Smooth muscle cell (in vitro differentiated cells): ENCODE measurements around the gene ORC4. TPM values are rescaled to one million over a fixed set of nuclear protein-coding genes. Genes with fewer than 3 reads are reported as not detected.

Experiments
- DNase-seq: peaks from one replicate; lab custom pipeline; 2025; ENCODE audit not compliant: unreplicated experiment; lab: John Stamatoyannopoulos, UW
- H2AFZ ChIP-seq: fragments of 200-600 bp; sonication (generic); 2 replicates; pipeline ENCODE4 v1.6.0; 2016; ENCODE audit warnings: antibody characterized with exemption, low read depth, mild to moderate bottlenecking
- H3F3A ChIP-seq: fragments of 200-600 bp; sonication (generic); 2 replicates; pipeline ENCODE4 v1.6.0; 2017; ENCODE audit warnings: antibody characterized with exemption, low read depth
- H3K27ac ChIP-seq: fragments of 200-600 bp; sonication (generic); 2 replicates; pipeline ENCODE4 v1.5.1; 2016; ENCODE audit warnings: low read depth, mild to moderate bottlenecking
- H3K27me3 ChIP-seq: fragments of 200-600 bp; sonication (generic); 2 replicates; pipeline ENCODE4 v1.6.1; 2016; ENCODE audit warnings: low read depth, mild to moderate bottlenecking
- H3K36me3 ChIP-seq: fragments of 200-600 bp; sonication (generic); 2 replicates; pipeline ENCODE4 v1.5.1; 2016; ENCODE audit warnings: low read depth
- H3K4me1 ChIP-seq: fragments of 200-600 bp; sonication (generic); 2 replicates; pipeline ENCODE4 v1.5.1; 2016; ENCODE audit warnings: low read depth
- H3K4me2 ChIP-seq: fragments of 200-600 bp; sonication (generic); 2 replicates; pipeline ENCODE4 v1.6.0; 2016; ENCODE audit warnings: mild to moderate bottlenecking
- H3K4me3 ChIP-seq: fragments of 200-600 bp; sonication (generic); 2 replicates; pipeline ENCODE4 v1.5.1; 2016; ENCODE audit warnings: mild to moderate bottlenecking
- H3K79me2 ChIP-seq: fragments of 200-600 bp; sonication (generic); 2 replicates; pipeline ENCODE4 v1.6.0; 2016; ENCODE audit warnings: low read depth, mild to moderate bottlenecking
- H3K9ac ChIP-seq: fragments of 200-600 bp; sonication (generic); 2 replicates; pipeline ENCODE4 v1.6.0; 2016; ENCODE audit warnings: low read depth
- H3K9me3 ChIP-seq: fragments of 200-600 bp; sonication (generic); replicated peaks from 2 replicates; pipeline ENCODE4 v1.5.1; 2016; ENCODE audit warnings: low read depth
- H4K20me1 ChIP-seq: fragments of 200-600 bp; sonication (generic); 2 replicates; pipeline ENCODE4 v1.6.0; 2016; ENCODE audit warnings: low read depth
- CTCF ChIP-seq: fragments of 200-600 bp; sonication (generic); IDR thresholded peaks from 2 replicates; pipeline ENCODE4 v1.5.1; 2017; ENCODE audit warnings: borderline replicate concordance, mild to moderate bottlenecking, antibody characterized with exemption; ENCODE audit not compliant: insufficient read depth, poor library complexity, severe bottlenecking
- WGBS: methylation state at CpG from one replicate; pipeline ENCODE4 v1.1.7; 2016; ENCODE audit warnings: low lambda C conversion rate; 5-methylcytosine and 5-hydroxymethylcytosine counted together
- polyA plus RNA-seq: library from polyadenylated mRNA; unstranded; fragments of >200 nt; fragmentation: Nextera tagmentation; extraction: Ambion mirVana; gene quantifications from 2 replicates; pipeline ENCODE4 v1.2.1, GENCODE V29; 2016
- total RNA-seq: library from RNA; depleted of rRNA; stranded (reverse); fragments of >200 nt; gene quantifications from 2 replicates; pipeline ENCODE4 v1.2.3, GENCODE V29; 2014

The ORC4 gene
- total and polyA plus RNA-seq, 2 experiments from 2014 or later, result 23.7 to 75.3 TPM

GRCh38 chr2:147968571-147968970 lies 52.0 kb downstream of the ORC4 start:
- Histone ChIP-seq H3K27ac (no peak overlapping the region), H3K4me3 (no peak overlapping the region), H3K9me3 (peaks cover 3% of the 10 kb centered on the region), H2AFZ (no peak overlapping the region), H3K4me2 (no peak overlapping the region), H3K9ac (no peak overlapping the region), H4K20me1 (no peaks in the 10 kb centered on the region), H3K79me2 (peaks cover 3% of the 10 kb centered on the region), H3K4me1 (no peaks in the 10 kb centered on the region), H3K36me3 (peaks cover 18% of the 10 kb centered on the region), H3K27me3 (no peaks in the 10 kb centered on the region), H3F3A (no peaks in the 10 kb centered on the region)
- DNase-seq, result no peak
- 93% methylated on average over 2 of the region's 2 CpGs for WGBS
- TF ChIP-seq CTCF, result no peak

- no peak for TF ChIP-seq CTCF
- Histone ChIP-seq H3K4me1 (no peaks in the 10 kb centered on the region), H3K9me3 (no peaks in the 10 kb centered on the region), H3K27me3 (no peaks in the 10 kb centered on the region), H3K36me3 (no peaks in the 10 kb centered on the region), H3F3A (no peaks in the 10 kb centered on the region), H3K79me2 (no peaks in the 10 kb centered on the region), H3K4me3 (no peak overlapping the region), H2AFZ (no peak overlapping the region), H3K27ac (no peak overlapping the region), H3K4me2 (no peak overlapping the region), H3K9ac (no peak overlapping the region), H4K20me1 (no peaks in the 10 kb centered on the region)
- no peak for DNase-seq
Observed at GRCh38 chr2:147952118-147952517, 68.4 kb downstream of the ORC4 start.

- Histone ChIP-seq H3F3A (no peaks in the 10 kb centered on the region), H3K36me3 (no peaks in the 10 kb centered on the region), H3K9me3 (no peaks in the 10 kb centered on the region), H3K4me2 (no peak overlapping the region), H3K9ac (no peak overlapping the region), H3K27me3 (no peaks in the 10 kb centered on the region), H3K4me3 (no peak overlapping the region), H3K4me1 (no peaks in the 10 kb centered on the region), H3K27ac (no peak overlapping the region), H4K20me1 (no peaks in the 10 kb centered on the region), H3K79me2 (no peaks in the 10 kb centered on the region), H2AFZ (no peak overlapping the region)
- WGBS, result 42% methylated on average over 1 of the region's 1 CpG
- no peak for DNase-seq
- no peak for TF ChIP-seq CTCF
Observed at GRCh38 chr2:147945660-147946059, 74.9 kb downstream of the ORC4 start.

- H3K27me3 ChIP-seq, result no peaks in the 10 kb centered on the region
- H3K9ac ChIP-seq, result no peak overlapping the region
- no peak overlapping the region for H3K4me3 ChIP-seq
- H4K20me1 ChIP-seq, result no peaks in the 10 kb centered on the region
- H3K79me2 ChIP-seq, result no peaks in the 10 kb centered on the region
- H3F3A ChIP-seq, result no peaks in the 10 kb centered on the region
- TF ChIP-seq CTCF, result no peak
- no peak overlapping the region for H2AFZ ChIP-seq
- no peak overlapping the region for H3K27ac ChIP-seq
- no peak overlapping the region for H3K4me2 ChIP-seq
- no peaks in the 10 kb centered on the region for H3K36me3 ChIP-seq
- 100% methylated on average over 1 of the region's 1 CpG for WGBS
- no peaks in the 10 kb centered on the region for H3K9me3 ChIP-seq
- no peaks in the 10 kb centered on the region for H3K4me1 ChIP-seq
- DNase-seq, result no peak
Observed at GRCh38 chr2:147939313-147939712, 81.2 kb downstream of the ORC4 start.
